GM19372 (cell line): ENCODE results near the gene STAC.
"Not testable (repeated sequence)": the region's sequence is repeated elsewhere in the genome, so short reads cannot be mapped to it uniquely, and the experiment has no call there.

Experiments used
- ATAC-seq: cut with Tn5 transposase; IDR thresholded peaks from one replicate; pipeline ENCODE4 v1.9.1; 2021; ENCODE audit warnings: mild to moderate bottlenecking, low read depth, moderate library complexity; ENCODE audit not compliant: unreplicated experiment

Gene STAC

DNA sequence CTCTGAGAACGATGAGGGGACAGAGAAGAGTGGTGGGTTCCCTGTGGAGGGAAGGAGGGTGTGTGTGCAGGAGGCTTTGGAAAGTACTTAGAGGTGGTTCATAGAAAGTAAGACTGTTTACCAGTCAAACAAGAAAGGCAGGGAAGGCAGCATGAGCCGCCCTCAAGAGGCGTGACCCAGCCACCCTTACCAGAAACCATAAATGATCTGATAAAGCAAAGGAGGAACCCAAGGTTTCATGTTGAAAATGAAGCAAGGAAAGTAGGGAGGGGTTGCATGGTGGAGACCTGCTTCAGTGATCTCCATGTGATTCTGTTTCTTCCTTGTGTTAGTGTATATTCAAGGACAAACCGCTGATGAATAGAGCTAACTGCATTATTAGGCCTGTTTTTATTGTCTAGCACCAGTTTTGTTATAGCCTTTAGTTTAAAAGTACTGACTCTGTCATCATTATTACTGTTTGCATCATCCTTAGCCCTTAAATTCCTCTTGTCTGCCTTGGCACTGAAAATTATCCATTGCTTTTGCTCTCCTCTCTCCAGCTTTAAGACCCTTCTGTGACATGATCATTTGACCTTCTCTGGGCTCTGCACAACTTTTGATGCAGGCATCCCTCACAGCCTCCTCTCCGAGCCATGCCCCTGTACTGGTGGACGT is 96.1 kb downstream of the STAC start:
- ATAC-seq, result no peak

DNA sequence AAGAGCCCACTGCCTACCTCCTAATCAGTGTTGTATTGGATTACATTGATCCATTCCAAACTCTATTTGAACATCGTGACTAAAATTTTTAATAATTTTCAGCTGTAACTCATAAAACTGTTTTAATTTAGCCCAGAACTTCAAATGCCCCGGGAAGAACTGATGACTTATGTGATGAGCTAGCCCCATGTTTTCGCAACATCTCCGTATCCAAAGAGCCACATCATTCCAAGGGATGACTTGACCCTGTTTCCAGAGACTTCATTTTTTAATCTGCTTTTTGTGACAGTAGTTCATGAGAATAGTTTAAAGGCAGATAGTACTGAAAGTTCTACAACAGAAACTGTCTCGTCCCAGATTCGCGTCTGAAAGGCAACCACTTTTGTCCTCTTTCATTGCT is 97.4 kb downstream of the STAC start:
- no peak for ATAC-seq

GRCh38 chr3:36480911-36481648 is 100.8 kb downstream of the STAC start:
- ATAC-seq, result no peak

- ATAC-seq, result no peak
These were observed 102.0 kb downstream of the STAC start for GRCh38 chr3:36482256-36482655.

DNA sequence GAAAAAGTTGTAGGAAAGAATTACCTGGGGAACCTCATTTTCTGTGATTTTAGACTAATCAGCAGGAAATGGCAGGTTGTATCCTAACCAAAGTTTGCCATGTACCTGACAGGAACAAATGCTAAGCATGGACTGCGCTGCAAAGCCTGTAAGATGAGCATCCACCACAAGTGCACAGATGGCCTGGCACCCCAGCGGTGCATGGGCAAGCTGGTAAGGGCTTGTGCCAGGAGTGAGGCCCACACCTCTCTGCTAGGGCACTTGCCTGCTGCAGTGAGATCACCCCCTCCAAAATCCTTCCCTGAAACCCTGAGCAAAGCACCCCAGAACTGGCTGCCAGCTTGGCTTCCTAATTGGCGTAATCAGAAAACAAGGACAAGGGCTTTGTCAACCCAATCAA is 102.6 kb downstream of the STAC start:
- no peak for ATAC-seq

GRCh38 chr3:36483709-36484108 is 103.4 kb downstream of the STAC start:
- ATAC-seq, result no peak

DNA sequence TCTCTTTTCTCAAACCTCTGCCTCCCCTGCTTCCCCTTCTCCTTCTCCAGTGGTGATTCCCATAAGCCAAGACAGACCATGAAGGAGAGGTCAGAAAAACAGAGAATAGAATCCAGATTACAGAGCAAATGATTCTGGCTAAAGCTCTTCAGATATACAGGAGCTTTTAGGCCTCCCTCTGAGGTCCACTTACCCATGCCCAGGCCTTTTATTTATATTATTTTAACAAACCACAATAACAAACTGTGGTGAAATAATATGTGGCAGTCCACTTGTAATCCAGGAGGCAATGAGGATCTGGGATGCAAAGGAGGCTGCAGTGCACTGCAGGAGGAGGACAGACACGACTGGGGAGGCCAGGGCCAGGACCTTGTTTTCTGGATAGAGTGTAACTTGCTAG is 104.1 kb downstream of the STAC start:
- ATAC-seq, result no peak

DNA sequence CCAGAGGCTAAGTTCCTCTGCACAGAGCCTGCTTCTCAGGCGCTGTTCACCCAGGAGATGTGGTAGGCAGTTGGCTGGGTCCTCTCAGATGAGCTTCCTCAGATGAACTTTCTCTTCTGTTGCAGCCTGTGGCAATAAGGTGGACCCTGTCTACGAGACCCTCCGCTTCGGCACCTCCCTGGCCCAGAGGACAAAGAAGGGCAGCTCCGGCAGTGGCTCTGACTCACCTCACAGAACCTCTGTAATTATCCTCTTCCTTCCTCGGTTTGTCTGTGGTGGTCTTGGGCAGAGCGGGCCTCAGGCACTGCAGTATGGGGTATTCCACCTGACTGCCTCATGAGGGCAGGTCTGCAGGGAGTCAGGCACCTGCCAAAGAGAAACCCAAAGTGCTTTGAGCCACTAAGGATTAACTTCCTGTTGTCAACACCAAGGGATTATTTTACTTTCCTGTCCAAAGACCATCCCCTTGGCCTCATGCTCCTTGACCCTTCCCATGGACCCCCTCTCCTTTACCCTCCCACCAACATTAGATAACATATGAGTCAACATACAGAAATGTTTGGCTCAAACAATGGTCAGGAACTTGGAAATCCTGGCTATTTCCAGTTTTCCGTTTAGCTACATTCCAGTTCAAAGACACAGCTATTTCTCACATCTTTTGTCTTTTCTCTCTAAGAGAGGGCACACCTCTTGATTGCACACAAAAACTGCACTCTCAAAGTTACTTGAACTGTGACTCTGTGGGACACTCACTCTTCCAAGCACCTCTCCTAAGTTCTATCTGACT is 105.9 kb downstream of the STAC start:
- no peak for ATAC-seq

GRCh38 chr3:36487616-36488015 is 107.3 kb downstream of the STAC start:
- ATAC-seq, result no peak

DNA sequence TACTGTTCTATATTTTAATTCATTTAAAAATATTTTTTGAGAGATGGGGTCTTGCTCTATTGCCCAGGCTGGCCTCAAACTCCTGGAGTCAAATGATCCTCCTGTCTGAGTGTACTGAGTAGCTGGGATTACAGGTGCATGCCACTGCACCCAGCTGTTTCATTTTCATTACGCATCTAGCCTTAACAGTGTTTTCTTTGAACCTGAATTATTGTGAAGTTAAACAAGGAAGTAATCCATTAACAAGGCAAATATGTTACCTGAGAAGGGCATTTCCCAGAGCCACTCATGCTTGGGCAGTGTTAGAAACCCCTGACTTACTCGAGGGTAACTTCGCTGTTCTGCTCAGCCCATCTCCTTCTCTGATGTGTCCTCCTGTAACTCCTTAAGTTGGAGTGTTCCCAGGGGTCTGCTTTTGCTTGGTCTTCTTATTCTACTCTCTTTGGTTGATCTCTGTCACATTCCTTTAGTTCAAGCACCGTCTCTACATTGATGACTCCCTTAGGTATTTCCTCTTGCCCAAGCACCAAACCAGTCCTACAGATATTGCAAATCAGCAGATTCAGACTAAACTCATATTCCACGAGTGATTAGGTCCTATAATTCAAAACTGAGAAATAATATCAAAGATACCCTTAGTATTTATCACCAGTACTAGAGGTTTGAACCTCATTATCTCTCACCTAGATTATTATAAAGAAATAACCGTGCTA is 107.9 kb downstream of the STAC start:
- no peak for ATAC-seq

GRCh38 chr3:36489101-36489500 is 108.8 kb downstream of the STAC start:
- no peak for ATAC-seq

- ATAC-seq, result no peak
These were observed 109.5 kb downstream of the STAC start for GRCh38 chr3:36489679-36490425.

DNA sequence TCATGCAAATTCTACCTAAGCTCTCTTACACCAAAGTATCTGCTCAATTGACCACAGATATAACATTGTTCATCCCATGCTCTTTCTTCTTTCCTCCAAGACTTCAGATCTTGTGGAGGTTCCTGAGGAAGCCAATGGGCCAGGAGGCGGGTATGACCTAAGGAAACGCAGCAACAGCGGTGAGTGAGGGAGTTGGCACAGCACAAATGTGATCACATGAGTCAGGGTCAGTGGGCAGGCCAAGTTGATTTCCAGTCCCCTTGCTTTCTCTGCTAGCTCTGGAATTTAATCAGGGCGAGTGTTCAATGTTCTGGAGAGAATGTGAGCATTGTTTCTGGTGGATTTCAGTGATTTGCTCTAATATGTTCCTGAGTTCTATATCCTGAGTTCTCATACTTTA is 112.7 kb downstream of the STAC start:
- ATAC-seq, result no peak

- no peak for ATAC-seq
These were observed 114.3 kb downstream of the STAC start for GRCh38 chr3:36494461-36495109.

DNA sequence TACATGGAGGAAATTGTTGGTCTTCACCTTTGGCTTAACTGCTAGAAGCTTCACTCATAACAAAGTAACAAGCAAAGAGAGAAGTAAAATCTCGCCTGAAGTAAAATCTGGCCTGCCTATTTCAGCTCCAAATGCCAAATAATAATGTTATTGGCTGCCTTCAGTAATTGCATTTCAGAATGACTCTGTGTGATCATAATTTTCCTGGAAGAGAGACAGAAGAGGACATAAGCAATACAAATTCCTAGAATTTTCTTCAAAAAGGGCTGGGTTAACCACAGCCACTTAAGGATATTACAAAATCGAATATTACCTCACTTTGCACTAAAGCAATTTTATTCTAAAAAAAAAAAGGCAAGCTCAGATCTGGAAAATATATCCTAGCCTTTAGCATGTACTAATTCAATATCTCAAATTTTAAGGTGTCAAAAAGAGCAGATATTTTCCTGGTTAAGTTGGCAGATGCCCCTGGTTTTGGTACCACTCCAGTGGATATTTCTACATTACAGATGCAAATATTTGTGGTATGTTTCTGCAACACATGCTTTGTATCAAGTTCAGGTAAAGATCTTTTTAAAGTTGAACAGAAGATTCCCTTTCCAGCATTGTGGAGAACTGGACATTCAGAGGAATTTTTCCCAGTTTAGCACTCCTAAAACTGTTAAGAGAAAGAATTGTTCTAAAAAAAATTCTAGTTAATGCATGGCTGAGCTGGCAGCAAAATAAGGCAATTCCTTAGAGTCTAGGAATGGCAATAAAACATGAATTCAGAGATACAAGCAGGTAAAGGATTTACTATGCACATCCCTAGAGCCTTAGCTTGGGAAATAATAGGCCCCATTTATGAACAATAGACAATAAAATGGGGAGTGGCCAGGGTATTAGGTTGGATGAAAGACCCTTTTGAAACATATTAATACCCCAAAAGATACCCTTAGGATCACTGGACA is 116.7 kb downstream of the STAC start:
- no peak for ATAC-seq

- not testable (repeated sequence) for ATAC-seq
These were observed 119.7 kb downstream of the STAC start for GRCh38 chr3:36500053-36500452.

- no peak for ATAC-seq
These were observed 121.3 kb downstream of the STAC start for GRCh38 chr3:36501616-36502015.

DNA sequence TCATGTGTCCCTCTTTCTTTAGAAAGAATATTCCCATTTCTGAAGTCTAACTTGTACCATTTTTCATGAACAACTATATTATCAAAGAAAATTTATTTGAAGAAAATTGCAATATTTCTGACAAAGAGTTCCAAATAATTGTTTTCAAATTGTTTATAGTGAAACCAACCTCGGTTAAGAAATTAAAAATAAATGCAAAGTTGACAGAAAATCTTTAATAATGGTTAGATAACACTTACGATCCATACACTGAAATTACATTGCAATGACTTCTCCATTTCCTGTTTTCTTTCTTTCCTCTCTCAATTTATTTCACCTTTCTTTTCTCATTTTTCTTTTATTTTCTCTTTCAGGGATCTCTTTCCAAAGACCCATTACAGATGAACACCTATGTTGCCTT is 125.1 kb downstream of the STAC start:
- ATAC-seq, result no peak
